RWPE2 (cell line): ENCODE measurements around the gene PHIP.

ENCODE experiments used
- ATAC-seq: fragments of 200-7000 bp; cut with Tn5 transposase; 3 replicates; pipeline ENCODE4 v1.9.1; 2021; ENCODE audit warnings: low read depth
- DNase-seq: peaks from one replicate; pipeline ENCODE4 v3.0.0-alpha.2; 2020; ENCODE audit warnings: low spot score
- H3K27ac ChIP-seq: fragments of 450-650 bp; 2 replicates; pipeline ENCODE4 v1.5.1; 2017; ENCODE audit warnings: mild to moderate bottlenecking; ENCODE audit not compliant: poor library complexity, severe bottlenecking
- H3K27me3 ChIP-seq: fragments of 250-450 bp; sonication (Bioruptor Pico); 2 replicates; pipeline ENCODE4 v1.5.1; 2021; ENCODE audit warnings: mild to moderate bottlenecking, moderate library complexity; ENCODE audit not compliant: insufficient read depth, poor library complexity, severe bottlenecking
- H3K36me3 ChIP-seq: fragments of 250-450 bp; sonication (Bioruptor Pico); 2 replicates; pipeline ENCODE4 v1.5.1; 2020; ENCODE audit warnings: low read depth, mild to moderate bottlenecking, moderate library complexity
- H3K4me1 ChIP-seq: fragments of 250-450 bp; sonication (Bioruptor Pico); 2 replicates; pipeline ENCODE4 v1.5.1; 2021; ENCODE audit warnings: mild to moderate bottlenecking, moderate library complexity; ENCODE audit not compliant: insufficient read depth, poor library complexity, severe bottlenecking
- H3K4me3 ChIP-seq: fragments of 250-450 bp; sonication (Bioruptor Pico); 2 replicates; pipeline ENCODE4 v1.5.1; 2021; ENCODE audit warnings: mild to moderate bottlenecking, moderate library complexity; ENCODE audit not compliant: severe bottlenecking
- H3K9me3 ChIP-seq: fragments of 250-450 bp; sonication (Bioruptor Pico); 2 replicates; pipeline ENCODE4 v1.5.1; 2021; ENCODE audit warnings: mild to moderate bottlenecking, moderate library complexity; ENCODE audit not compliant: severe bottlenecking
- CTCF ChIP-seq: fragments of 450-650 bp; IDR thresholded peaks from one replicate; pipeline ENCODE4 v1.5.1; 2017; ENCODE audit warnings: mild to moderate bottlenecking, moderate library complexity; ENCODE audit not compliant: poor library complexity, severe bottlenecking

Gene PHIP

DNA sequence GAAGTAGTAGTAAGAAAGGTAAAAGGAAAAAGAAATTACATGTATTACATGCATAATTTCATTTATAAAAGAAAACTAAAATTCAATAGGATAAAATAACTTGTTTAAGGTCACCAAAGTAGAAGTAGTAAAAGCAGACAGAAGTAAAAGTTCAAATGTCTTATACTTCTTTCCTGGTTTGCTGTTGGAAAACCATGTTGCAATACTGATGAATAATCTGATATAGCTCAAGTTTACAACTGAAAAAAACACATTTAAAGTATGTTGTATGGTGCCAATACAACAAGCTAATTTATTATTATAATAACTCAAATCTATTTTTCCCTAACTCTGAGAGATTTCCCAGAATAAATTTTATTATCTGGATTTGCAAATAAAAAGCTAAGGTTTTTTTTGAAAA lies 78.3 kb downstream of the PHIP start:
- Histone ChIP-seq H3K27ac (no peak overlapping the region), H3K36me3 (peaks cover 100% of the 10 kb centered on the region), H3K4me1 (no peaks in the 10 kb centered on the region), H3K4me3 (no peak overlapping the region), H3K9me3 (no peaks in the 10 kb centered on the region), H3K27me3 (no peaks in the 10 kb centered on the region)
- ATAC-seq (no peak), DNase-seq (no peak)
- TF ChIP-seq CTCF = no peak

- Histone ChIP-seq H3K36me3 (peaks cover 96% of the 10 kb centered on the region), H3K4me1 (no peaks in the 10 kb centered on the region), H3K9me3 (no peaks in the 10 kb centered on the region), H3K4me3 (no peak overlapping the region), H3K27me3 (no peaks in the 10 kb centered on the region), H3K27ac (no peak overlapping the region)
- no peak for TF ChIP-seq CTCF
- DNase-seq (no peak), ATAC-seq (no peak)
These were observed 82.1 kb downstream of the PHIP start for GRCh38 chr6:78995946-78996345.

- H3K27me3 ChIP-seq = no peaks in the 10 kb centered on the region
- no peak overlapping the region for H3K27ac ChIP-seq
- no peak for TF ChIP-seq CTCF
- ATAC-seq (no peak), DNase-seq (no peak)
- no peaks in the 10 kb centered on the region for H3K9me3 ChIP-seq
- peaks cover 96% of the 10 kb centered on the region for H3K36me3 ChIP-seq
- H3K4me3 ChIP-seq = no peak overlapping the region
- H3K4me1 ChIP-seq = no peaks in the 10 kb centered on the region
These were observed 82.7 kb downstream of the PHIP start for GRCh38 chr6:78995346-78995745.

DNA sequence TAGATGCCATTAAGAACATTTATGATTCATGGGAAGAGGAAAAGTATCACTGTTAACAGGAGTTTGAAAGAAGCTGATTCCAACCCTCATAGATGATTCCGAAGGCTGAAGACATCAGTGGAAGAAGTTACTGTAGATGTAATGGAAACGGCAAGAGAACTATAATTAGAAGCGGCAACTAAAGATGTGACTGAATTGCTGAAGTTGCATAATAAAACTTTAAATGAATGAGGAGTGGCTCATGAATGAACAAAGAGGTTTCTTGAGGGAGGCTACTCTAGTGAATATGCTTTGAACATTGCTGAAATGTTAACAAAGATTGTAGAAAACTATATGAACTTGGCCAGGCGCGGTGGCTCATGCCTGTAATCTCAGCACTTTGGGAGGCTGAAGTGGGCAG lies 84.1 kb downstream of the PHIP start:
- peaks cover 96% of the 10 kb centered on the region for H3K36me3 ChIP-seq
- no peak for ATAC-seq
- DNase-seq = no peak

GRCh38 chr6:78989191-78989590 lies 88.9 kb downstream of the PHIP start:
- Histone ChIP-seq H3K27me3 (no peaks in the 10 kb centered on the region), H3K4me3 (no peak overlapping the region), H3K4me1 (no peaks in the 10 kb centered on the region), H3K27ac (no peak overlapping the region), H3K36me3 (peaks cover 96% of the 10 kb centered on the region), H3K9me3 (no peaks in the 10 kb centered on the region)
- DNase-seq = no peak
- TF ChIP-seq CTCF = no peak
- no peak for ATAC-seq

More for the DNA sequence above, 84.1 kb downstream of the PHIP start:
- Histone ChIP-seq H3K27ac (no peak overlapping the region), H3K27me3 (no peaks in the 10 kb centered on the region), H3K9me3 (no peaks in the 10 kb centered on the region), H3K4me1 (no peaks in the 10 kb centered on the region), H3K4me3 (no peak overlapping the region)
- TF ChIP-seq CTCF = no peak
